ENCODE data around the gene ATP7B.
"Not testable (repeated sequence)": the region's sequence is repeated elsewhere in the genome, so short reads cannot be mapped to it uniquely, and the experiment has no call there.

The ATP7B gene

DNA sequence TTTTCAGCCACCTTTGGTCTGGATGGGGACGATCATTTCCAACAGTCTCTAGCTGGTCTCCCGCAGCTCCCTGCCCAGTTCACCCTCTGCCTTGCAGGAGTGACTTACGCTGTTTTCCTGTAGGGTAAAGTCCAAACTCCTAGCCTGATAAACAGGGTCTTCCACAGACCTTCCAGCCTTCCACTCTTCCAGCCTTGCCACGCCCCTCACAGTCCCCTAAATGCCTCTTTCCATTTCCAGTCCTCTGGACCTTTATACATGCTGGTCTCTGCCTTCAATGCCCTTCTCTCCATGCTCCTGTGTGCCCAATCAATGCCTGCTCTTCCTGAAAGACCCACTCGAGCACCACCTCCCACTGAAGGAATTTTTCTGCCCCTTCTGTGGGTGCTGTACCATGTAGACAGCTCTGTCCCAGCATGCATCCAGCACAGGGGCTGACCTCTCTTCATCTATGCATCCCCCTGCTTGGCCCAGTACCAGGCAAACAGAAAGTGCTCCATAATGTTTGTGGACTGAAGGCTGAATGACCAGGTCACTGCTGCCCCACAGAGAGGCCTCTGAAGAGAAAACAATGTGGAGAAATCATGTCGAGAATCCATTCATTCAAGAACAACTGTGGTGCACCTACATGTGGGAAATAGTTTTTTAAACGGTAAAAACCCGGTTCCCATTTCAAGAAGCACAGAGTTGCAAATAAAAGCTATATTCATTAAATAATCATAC, 4.6 kb downstream of the ATP7B start:
- no peak for DNase-seq (ENCODE audit: insufficient read length, low spot score)
- FAIRE-seq = no peak

DNA sequence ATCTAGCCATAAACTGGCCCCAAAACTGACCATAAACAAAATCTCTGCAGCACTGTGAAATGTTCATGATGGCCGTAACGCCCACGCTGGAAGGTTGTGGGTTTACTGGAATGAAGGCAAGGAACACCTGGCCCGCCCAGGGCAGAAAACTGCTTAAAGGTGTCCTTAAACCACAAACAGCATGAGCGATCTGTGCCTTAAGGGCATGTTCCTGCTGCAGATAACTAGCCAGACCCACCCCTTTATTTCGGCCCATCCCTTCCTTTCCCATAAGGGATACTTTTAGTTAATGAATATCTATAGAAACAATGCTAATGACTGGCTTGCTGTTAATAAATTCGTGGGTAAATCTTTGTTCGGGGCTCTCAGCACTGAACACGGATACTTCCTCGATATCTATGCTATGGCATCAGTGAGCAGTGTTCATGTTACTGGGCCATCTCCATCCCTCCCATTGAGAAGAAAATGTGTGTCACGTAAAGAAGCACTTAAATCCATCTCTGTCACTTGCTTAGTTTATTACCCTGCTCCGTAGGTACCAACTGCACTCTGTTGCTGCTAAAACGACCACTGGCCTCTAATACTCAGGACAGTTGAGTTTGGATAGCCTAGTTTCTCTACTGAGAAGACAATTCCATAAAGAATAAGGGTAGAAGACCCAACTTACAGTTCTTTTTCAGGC, 5.3 kb downstream of the ATP7B start:
- no peak for DNase-seq (ENCODE audit: insufficient read length, low spot score)
- FAIRE-seq = no peak

DNA sequence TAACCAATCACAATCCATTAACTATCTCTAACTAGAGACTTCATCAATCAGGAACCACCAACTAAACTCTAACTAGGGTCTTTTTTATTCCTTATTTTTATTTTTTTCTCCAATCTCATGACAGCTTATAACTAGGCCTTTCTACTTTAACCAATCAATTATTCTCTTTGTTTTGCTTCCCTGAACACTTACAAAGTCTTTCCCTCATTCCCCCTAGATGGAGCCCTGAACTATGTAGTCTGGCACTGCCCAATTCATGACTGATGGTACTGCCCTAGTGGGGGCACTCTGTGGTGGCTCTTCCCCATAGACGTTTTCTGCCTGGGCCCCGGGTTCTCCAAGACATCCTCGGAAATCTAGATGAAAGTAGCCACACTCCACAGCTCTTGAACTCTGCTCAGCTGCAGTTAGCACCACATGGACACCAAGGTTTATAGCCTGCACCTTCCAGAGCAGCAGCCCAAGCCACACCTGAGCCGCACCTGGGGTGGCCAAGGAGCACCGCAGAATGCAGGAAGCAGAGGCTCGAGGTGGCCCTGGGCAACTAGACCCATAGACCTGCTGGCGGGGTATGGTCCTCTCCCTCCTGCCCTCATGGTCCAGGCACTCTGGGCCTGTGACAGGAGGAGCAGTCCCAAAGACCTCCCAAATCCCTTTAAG, 6.6 kb downstream of the ATP7B start:
- no peak for DNase-seq (ENCODE audit: insufficient read length, low spot score)
- FAIRE-seq = no peak

DNA sequence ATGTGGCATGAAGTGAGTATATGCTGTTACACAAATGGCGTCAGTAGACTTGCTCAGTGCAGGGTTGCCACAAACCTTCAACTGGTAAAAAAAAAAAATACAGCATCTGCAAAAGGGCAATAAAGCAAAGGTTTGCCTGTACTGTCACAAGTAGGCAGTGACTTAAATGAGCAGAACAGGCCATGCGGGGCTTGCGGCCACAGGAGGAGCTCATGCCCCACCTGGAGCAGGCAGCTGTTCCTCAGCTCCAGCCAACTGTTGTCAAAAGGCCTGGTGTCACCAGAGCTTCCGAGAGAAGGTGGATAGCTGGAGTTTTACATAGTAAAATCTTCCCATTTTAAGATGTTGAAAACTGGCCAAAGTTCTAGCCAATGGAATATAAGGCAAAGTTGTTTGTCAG, 7.7 kb downstream of the ATP7B start:
- no peak for DNase-seq (ENCODE audit: insufficient read length, low spot score)
- no peak for FAIRE-seq

DNA sequence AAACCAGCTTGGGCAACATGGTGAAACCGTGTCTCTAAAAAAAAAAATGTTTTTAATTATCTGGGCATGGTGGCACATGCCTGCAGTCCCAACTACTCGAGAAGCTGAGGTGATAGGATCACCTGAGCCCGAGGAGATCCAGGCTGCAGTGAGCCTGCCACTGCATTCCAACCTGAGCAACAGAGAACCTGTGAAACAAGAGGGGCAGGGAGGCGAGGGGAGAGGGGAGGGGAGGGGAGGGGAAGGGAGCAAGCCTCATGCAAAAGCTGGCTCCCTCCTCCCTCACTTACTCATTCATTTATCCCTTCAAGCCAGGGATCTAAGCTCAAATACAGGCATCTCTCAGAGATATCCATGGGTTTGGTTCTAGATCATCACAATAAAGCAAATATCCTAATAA, 8.9 kb downstream of the ATP7B start:
- FAIRE-seq (no peak), DNase-seq (ENCODE audit: insufficient read length, low spot score) (no peak)

DNA sequence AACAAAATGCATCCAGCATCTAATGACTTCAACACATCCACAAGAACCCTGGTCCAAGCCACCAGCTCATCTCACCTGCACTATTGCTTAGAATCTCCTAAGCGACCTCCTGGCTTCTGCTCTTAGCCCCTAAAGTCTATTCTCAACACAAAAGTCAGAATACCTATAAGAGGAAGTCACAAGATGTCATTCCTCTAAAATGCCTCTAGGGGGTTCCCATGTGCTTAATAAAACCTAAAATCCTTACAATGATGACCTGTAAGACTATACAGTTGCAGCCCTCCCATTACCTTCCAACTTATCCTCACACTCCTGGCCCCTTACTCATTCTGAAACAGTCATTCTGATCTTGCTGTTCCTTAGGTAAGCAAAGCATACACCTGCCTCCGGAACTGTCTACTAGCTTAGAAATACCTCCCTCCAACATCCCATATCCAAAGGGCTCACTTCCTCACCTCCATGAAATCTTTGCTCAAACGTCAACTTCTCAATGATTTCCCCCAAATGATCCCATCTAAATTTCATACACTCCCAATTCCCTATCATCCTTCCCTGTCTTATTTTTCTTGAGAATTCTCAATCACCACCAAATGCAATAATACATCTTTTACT, 10.0 kb downstream of the ATP7B start:
- peak; percentile 35 for DNase-seq (ENCODE audit: insufficient read length, low spot score)

DNA sequence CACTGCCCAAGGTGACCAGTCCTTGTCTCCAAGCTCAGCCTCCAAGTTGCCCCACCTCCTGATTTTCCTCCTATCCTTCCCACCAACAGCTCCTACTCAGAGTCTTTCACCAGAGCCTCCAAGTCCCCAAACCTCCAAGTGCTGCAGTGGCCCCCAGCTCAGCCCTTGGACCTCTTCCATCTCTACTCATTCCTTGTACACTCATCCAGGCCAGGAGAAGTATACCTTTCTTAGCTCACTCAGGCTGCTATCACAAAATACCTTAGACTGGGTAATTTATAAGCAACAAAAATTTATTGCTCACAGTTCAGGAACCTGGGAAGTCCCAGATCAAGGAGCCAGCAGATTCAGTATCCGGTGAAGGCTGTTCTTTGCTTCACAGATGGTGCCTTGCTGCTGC, 11.3 kb downstream of the ATP7B start:
- no peak for FAIRE-seq
- no peak for DNase-seq (ENCODE audit: insufficient read length, low spot score)

More for the DNA sequence above, 10.0 kb downstream of the ATP7B start:
- peak; percentile 4 for FAIRE-seq

DNA sequence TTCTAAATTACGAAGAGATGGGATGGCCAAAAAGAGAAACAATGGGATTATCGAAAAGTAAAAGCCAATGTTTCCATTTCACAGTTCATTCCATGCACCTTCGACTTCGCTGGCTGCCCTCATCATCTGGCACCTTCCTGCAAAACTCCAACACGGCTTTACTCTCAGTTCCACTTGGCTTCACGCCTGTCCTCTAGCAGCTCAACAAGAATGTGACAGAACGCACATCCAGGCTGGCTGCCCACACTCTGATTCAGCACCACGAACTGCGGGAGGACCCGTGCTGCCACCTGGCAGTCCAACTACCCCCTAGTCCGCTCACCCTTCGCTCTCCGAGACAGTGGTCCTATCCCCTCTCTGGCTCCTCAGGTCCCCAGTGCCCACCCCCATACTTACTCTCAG, 11.7 kb downstream of the ATP7B start:
- DNase-seq (ENCODE audit: insufficient read length, low spot score) (no peak), FAIRE-seq (no peak)

DNA sequence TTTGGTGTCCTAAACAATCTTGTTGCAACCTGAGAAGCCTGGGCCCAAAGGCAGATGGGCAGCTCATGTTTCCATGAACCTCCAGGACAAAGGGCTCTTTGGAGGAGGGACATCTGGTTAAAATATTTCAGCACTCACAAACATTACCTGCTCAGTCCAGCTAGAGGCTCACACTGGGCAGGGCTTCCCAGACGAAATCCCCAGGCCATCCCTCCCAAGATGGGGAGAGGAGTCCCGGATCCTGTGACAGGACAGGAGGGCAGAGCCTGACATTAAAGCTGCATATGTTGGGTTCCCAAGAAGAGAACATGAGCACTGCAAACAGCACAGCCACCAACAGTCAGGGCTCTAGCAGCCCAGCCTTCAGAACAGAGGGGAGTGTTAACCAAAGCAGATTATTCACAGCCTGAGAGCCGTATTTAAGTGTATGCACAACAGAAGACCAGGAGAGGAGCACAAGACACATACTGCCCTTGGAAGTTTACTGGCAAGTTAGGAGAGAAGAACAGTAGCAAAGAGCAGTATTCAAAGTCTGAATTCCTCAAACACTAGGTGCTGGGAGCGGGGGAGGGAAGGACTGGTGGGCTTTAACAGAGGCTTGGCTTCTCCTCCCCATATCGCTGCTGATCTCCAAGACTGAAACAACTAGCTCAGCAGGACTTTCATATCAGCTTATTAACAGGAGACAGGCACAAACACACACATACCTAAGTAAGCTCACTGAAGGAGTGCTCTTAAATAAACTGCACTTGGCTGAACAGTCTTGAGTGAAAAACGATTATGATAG, 12.3 kb downstream of the ATP7B start:
- no peak for FAIRE-seq

DNA sequence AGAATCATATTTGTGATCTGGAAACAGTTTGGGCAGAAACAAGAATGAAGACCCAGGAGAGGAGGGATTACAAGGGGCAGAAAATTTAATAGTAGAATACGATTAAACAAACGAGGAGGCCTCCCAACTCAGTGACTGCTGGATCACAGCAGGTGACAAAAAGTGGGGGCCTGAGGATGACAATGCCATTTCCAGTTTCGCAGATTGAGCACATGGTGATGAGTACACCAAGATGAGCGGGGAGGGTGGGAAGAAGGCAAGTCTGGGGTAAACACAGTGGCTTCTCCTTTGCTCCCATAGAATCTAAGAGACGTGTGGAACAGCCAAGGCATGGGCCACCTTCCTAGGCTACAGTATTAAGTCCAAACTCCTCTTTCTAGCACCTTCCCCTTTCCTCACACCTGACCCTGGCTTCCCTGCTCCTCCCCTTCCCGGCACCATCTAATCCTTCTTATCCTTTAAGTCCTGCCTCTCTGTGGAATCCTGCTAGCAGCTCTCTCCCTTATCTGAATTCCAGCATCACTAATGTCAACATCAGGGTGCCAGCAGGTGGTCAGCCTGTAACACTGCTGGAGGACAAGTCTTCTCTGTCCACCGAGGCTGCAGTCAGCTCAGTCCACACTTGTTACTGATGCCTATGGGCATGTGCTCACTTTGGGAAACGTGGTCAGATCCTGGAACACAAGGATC, 13.5 kb downstream of the ATP7B start:
- DNase-seq (ENCODE audit: insufficient read length, low spot score) (no peak), FAIRE-seq (no peak)

More for the DNA sequence above, 12.3 kb downstream of the ATP7B start:
- DNase-seq (ENCODE audit: insufficient read length, low spot score) = no peak

DNA sequence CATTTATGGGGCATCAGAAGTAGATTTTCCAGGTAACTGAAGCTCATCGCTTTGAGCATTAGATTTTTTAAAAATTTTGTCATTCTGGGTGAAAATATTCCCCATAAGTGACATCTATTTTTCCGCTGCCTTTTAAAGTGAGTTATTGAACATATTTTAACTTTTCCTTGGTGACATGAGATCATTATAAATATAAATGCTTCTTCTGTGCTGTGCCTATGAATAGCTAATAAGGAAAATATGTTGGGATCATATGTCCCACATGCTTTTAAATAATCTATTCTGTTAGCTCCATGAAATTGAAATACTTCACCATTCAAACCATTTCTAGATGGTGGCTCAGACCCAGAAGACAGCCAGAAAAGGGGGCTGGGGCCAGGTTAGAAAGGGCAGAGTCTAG, 14.1 kb downstream of the ATP7B start:
- no peak for DNase-seq (ENCODE audit: insufficient read length, low spot score)
- no peak for FAIRE-seq

DNA sequence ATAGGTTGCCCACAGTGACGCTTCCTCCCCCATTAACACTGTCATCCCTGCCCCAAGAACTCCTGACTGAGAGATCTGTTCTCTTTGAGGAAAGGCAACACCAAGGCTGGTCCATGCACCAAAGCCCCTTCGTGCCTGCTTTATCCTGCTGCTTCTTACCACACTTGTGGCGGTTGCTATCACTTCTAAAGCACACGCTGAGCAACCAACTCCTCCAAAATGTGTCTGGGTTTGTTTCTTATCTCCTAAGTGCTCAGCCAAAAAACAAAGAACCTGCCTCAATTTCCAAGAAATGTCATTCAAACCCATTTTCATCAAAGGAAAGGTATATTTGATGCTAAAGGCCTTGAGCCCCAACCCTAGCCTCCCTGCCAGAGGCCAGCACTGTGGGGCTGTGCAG, 14.6 kb downstream of the ATP7B start:
- FAIRE-seq (no peak), DNase-seq (ENCODE audit: insufficient read length, low spot score) (no peak)

DNA sequence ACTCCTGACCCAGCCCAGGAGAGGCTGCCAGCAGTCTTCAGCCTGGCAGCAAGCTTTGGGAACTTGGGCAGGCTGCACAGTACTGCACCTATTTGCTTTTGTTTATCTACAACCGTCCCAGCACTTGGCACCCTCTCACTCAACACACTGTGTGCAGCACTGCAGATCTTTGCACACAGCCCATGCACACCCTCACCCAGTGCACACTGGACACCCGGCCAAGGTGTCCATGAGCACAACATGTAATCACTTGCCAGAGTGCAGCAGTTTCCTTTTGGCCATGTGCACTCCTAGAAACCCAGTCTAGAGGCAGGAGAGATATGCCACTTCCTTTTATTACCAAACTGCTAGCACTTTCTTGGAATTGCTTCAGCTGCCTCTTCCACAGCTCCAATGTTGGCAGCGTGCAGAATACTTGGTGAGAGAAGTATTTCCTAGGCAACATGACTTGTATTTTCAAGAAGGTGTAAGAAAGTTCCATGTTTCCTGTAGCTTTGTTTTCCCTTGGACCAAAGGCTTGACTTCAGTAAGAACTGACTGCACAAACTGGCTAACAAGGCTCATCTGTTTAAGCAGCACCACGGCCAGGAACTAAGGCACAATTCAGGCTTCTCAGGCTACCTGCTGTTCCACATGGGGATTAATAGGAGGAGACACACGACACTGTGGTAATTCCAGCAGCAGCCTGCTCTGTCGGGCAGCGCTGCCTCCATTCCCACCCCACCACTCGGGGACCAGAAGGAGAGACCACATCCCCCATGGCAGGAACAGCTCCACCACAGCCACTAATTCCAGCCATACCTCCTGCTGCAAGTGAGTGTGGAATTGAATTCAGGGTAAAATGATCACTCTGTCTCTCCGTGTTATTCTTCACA, 15.3 kb downstream of the ATP7B start:
- no peak for DNase-seq (ENCODE audit: insufficient read length, low spot score)
- FAIRE-seq = no peak

DNA sequence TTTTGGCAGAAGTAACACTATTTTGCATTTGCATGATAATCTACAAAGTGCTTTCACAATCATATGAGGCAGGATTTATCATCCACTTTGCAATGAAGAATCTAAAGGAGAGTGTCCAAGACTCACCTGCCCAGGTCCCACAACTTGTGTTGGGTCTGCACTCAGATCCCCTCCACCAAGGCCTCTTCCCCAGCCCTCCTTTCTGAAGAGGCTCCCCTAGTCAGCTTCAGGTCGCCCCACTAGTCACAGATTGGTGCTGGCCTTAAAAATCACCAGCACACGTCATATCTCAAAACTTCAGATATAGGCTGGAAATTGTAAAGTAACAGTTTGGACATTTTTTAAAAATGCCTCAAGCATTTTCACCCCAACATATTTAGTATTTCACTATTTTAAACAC, 17.5 kb downstream of the ATP7B start:
- no peak for FAIRE-seq
- DNase-seq (ENCODE audit: insufficient read length, low spot score) = no peak

DNA sequence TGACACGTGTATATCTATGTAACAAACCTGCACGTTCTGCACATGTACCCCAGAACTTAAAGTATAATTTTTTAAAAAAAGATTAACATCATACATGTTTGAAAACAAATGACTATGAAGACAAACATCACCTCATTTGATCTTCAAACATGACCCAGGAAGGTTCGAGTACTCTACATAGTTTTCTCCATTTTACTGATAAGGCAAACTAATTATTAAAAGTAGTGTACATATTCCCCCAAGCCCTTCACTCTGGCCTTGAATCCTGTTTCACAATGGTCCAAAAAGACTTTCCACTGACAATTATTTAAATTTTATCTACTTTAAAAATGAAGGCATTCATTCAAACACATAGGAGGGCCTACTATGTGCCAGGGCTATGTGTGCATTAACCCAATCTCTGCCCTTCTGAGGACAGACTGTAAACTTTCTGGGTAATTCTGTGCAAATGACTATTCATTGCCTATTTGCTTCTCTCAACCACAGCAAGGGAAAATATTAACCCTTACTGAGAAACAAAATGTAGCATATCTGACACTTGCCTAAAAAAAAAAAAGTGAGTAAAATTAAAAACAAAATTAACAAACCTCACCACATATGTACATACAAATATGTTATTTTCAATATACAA, 22.1 kb downstream of the ATP7B start:
- DNase-seq (ENCODE audit: insufficient read length, low spot score) = no peak
- FAIRE-seq = no peak

DNA sequence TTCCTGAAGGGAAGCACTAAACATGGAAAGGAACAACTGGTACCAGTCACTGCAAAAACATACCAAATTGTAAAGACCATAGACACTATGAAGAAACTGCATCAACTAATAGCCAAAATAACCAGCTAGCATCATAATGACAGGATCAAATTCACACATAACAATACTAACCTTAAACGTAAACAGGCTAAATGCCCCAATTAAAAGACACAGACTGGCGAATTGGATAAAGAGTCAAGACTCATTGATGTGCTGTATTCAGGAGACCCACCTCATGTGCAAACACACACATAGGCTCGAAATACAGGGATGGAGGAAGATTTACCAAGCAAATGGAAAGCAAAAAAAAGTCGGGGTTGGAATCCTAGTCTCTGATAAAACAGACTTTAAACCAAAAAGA, 26.3 kb downstream of the ATP7B start:
- not testable (repeated sequence) for FAIRE-seq; DNase-seq (ENCODE audit: insufficient read length, low spot score)

DNA sequence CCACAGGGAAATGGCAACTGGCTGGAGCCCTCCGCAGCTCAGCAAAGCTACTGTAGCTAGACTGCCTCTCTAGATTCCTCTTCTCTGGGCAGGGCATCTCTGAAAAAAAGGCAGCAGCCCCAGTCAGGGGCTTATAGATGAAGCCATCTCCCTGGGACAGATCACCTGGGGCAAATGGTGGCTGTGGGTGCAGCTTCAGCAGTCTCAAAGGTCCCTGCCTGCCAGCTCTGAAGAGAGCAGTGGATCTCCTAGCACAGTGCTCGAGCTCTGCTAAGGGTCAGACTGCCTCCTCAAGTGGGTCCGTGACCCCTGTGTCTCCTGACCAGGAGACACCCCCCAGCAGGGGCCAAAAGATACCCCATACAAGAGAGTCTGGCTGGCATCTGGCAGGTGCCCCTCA, 28.0 kb downstream of the ATP7B start:
- FAIRE-seq; DNase-seq (ENCODE audit: insufficient read length, low spot score): not testable (repeated sequence)

DNA sequence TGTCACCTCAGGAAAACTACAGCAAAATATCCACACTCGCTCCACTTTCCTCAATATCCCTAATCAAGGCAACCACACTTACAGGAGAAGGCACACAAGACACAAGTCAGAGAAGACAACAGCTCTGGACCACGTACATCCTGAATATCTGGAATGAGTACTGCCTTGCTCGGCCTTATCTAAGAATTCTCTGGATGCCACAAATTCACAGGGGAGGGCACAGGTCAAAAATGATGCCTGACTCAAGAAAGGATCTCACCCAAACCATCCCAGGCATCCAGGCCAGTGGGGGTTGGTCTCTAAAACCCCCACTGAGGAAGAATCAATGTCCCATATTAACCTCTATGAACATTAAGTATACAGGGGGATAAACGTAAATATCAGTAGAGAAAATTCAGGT, 29.9 kb downstream of the ATP7B start:
- DNase-seq (ENCODE audit: insufficient read length, low spot score) (no peak), FAIRE-seq (no peak)

DNA sequence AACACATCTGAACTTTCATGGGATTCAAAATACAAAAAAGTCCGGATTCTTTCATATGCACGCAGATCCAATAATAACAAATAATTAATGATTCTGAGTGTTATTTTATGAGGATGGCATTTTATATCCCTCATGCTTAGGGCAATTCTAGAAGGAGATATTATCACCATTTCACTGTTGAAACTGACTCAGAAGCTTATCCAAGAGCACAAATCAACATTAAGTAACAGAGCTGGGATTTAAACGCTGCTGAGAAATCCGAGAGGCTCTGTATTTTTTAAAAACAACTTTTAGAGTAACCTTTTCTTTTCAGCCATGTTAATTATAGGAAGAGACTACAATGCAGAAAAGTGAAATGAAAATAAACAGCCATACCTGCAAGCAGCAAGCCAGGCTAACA, 30.3 kb downstream of the ATP7B start:
- DNase-seq (ENCODE audit: insufficient read length, low spot score) (no peak), FAIRE-seq (no peak)

All from GM19239 (cell line).